Prostate gland (tissue), 2 donors: ENCODE results near the gene EGFLAM. TPM values are rescaled to one million over a fixed set of nuclear protein-coding genes. Genes with fewer than 3 reads are reported as not detected.

Source experiments
- DNase-seq: peaks from one replicate; pipeline ENCODE4 v3.0.0-alpha.2; 2019; ENCODE audit warnings: low spot score
- H3K27ac ChIP-seq, 2 donors: fragments of 200-600 bp; sonication (generic); 2 replicates each; pipeline ENCODE4 v1.5.1; 2017 to 2019
- H3K27me3 ChIP-seq: fragments of 200-600 bp; sonication (generic); replicated peaks from 2 replicates; pipeline ENCODE4 v1.5.1; 2019; ENCODE audit not compliant: insufficient read depth
- H3K36me3 ChIP-seq, 2 donors: fragments of 200-600 bp; sonication (generic); 1 replicate in 1 of 2; 2 replicates in 1 of 2; pipeline versions ENCODE4 v1.5.1 to v1.8.1; 2017 to 2019
- H3K4me1 ChIP-seq: fragments of 200-600 bp; sonication (generic); replicated peaks from 2 replicates; pipeline ENCODE4 v1.5.1; 2019
- H3K4me3 ChIP-seq, 2 donors: fragments of 200-600 bp; sonication (generic); 2 replicates each; pipeline ENCODE4 v1.5.1; 2017 to 2019
- H3K9me3 ChIP-seq: fragments of 200-600 bp; sonication (generic); 2 replicates; pipeline ENCODE4 v1.5.1; 2017
- CTCF ChIP-seq, 4 experiments: fragments of 200-600 bp in 2 of 4; fragments of 450-650 bp in 2 of 4; sonication (generic) in 2 of 4; IDR thresholded peaks; 1 replicate in 3 of 4; 2 replicates in 1 of 4; pipeline ENCODE4 v1.5.1; 2016 to 2019; ENCODE audit warnings: antibody characterized with exemption in 4 of 4, mild to moderate bottlenecking in 2 of 4, moderate library complexity in 2 of 4
- POLR2A ChIP-seq: fragments of 450-650 bp; IDR thresholded peaks from one replicate; pipeline ENCODE4 v1.6.1; 2016; ENCODE audit warnings: antibody characterized with exemption, mild to moderate bottlenecking
- POLR2AphosphoS5 ChIP-seq: sonication (generic); formaldehyde crosslinking; IDR thresholded peaks from one replicate; pipeline ENCODE4 v1.6.1; 2017; ENCODE audit warnings: antibody characterized with exemption
- WGBS: methylation state at CpG from one replicate; pipeline ENCODE4 v1.1.5; 2018; 5-methylcytosine and 5-hydroxymethylcytosine counted together
- intact Hi-C: fragments of 100-400 bp; cut with DNase I; formaldehyde crosslinking; loops from one replicate; pipeline ENCODE4 v1.14.2; 2022
- total RNA-seq, 2 donors: library from RNA; depleted of rRNA; stranded (reverse); fragments of >200 nt; gene quantifications; one replicate each; pipeline ENCODE4 v1.1.0, GENCODE V29; 2016

Gene EGFLAM
- total RNA-seq, 2 donors from 2014 or later: 4.1 to 14.1 TPM

GRCh38 chr5:38212307-38212706 is 46.1 kb upstream of the EGFLAM start:
- no peaks in the 10 kb centered on the region for H3K27me3 ChIP-seq
- H3K9me3 ChIP-seq: no peaks in the 10 kb centered on the region
- TF ChIP-seq POLR2A: no peak
- no peak for TF ChIP-seq CTCF (IDR thresholded peaks at IDR 0.05)
- TF ChIP-seq POLR2AphosphoS5: no peak
- intact Hi-C loops: no loop called here
- no peak overlapping the region for H3K27ac ChIP-seq
- H3K4me3 ChIP-seq: no peak overlapping the region
- no peak for DNase-seq
- H3K36me3 ChIP-seq: no peaks in the 10 kb centered on the region
- no peaks in the 10 kb centered on the region for H3K4me1 ChIP-seq

- Histone ChIP-seq H3K27ac (no peak overlapping the region), H3K27me3 (no peaks in the 10 kb centered on the region), H3K9me3 (no peaks in the 10 kb centered on the region), H3K4me1 (no peaks in the 10 kb centered on the region), H3K36me3 (no peaks in the 10 kb centered on the region), H3K4me3 (no peak overlapping the region)
- no peak for TF ChIP-seq POLR2A
- no peak for TF ChIP-seq CTCF (IDR thresholded peaks at IDR 0.05)
- no peak for TF ChIP-seq POLR2AphosphoS5
- intact Hi-C loops: no loop called here
- DNase-seq: no peak
- 91% methylated on average over 7 of the region's 7 CpGs for WGBS
Measured at GRCh38 chr5:38226091-38226490, 32.3 kb upstream of the EGFLAM start.

- Histone ChIP-seq H3K4me1 (no peaks in the 10 kb centered on the region), H3K4me3 (no peak overlapping the region), H3K36me3 (no peaks in the 10 kb centered on the region), H3K9me3 (no peaks in the 10 kb centered on the region), H3K27ac (no peak overlapping the region), H3K27me3 (no peaks in the 10 kb centered on the region)
- intact Hi-C loops: no loop called here
- no peak for DNase-seq
- TF ChIP-seq CTCF (IDR thresholded peaks at IDR 0.05): no peak
- TF ChIP-seq POLR2A: no peak
- no peak for TF ChIP-seq POLR2AphosphoS5
- 63% methylated on average over 6 of the region's 6 CpGs for WGBS
Measured at GRCh38 chr5:38228914-38229313, 29.4 kb upstream of the EGFLAM start.

GRCh38 chr5:38234737-38235136 is 23.6 kb upstream of the EGFLAM start:
- H3K4me1 ChIP-seq: no peaks in the 10 kb centered on the region
- DNase-seq: no peak
- no peaks in the 10 kb centered on the region for H3K36me3 ChIP-seq
- H3K27ac ChIP-seq: no peak overlapping the region
- no peak overlapping the region for H3K4me3 ChIP-seq
- intact Hi-C loops: no loop called here
- H3K9me3 ChIP-seq: no peaks in the 10 kb centered on the region
- H3K27me3 ChIP-seq: no peaks in the 10 kb centered on the region
- no peak for TF ChIP-seq CTCF (IDR thresholded peaks at IDR 0.05)
- TF ChIP-seq POLR2AphosphoS5: no peak
- no peak for TF ChIP-seq POLR2A
- WGBS: 87% methylated on average over 4 of the region's 4 CpGs

- whole genome bisulfite sequencing: 38% methylated on average over 2 of the region's 2 CpGs
- H3K27me3 ChIP-seq: no peaks in the 10 kb centered on the region
- H3K4me1 ChIP-seq: no peaks in the 10 kb centered on the region
- no peaks in the 10 kb centered on the region for H3K9me3 ChIP-seq
- H3K4me3 ChIP-seq: no peak overlapping the region
- no peak overlapping the region for H3K27ac ChIP-seq
- DNase-seq: no peak
- intact Hi-C loops: no loop called here
- TF ChIP-seq CTCF (IDR thresholded peaks at IDR 0.05): no peak
- TF ChIP-seq POLR2A: no peak
- no peak for TF ChIP-seq POLR2AphosphoS5
- no peaks in the 10 kb centered on the region for H3K36me3 ChIP-seq
Measured at GRCh38 chr5:38237681-38238080, 20.7 kb upstream of the EGFLAM start.
